Peyer's patch (tissue), 4 donors: ENCODE measurements around the gene DERL3. TPM values are rescaled to one million over a fixed set of nuclear protein-coding genes. Genes with fewer than 3 reads are reported as not detected.

Experiments
- DNase-seq, 3 donors: peaks; one replicate each; pipeline ENCODE4 v3.0.0-alpha.2; 2017 to 2019
- H3K27ac ChIP-seq, 4 donors: fragments of 200-600 bp; sonication (generic); one replicate each; pipeline ENCODE4 v1.5.1; 2016 to 2019
- H3K27me3 ChIP-seq, 2 donors: fragments of 200-600 bp; sonication (generic); one replicate each; pipeline ENCODE4 v1.5.1; 2019
- H3K36me3 ChIP-seq, 3 donors: fragments of 200-600 bp; sonication (generic); one replicate each; pipeline ENCODE4 v1.5.1; 2016 to 2019
- H3K4me1 ChIP-seq, 4 donors: fragments of 200-600 bp; sonication (generic); one replicate each; pipeline ENCODE4 v1.5.1; 2016 to 2019
- H3K4me3 ChIP-seq, 4 donors: fragments of 200-600 bp; sonication (generic); 1 replicate in 3 of 4; 2 replicates in 1 of 4; pipeline ENCODE4 v1.5.1; 2016 to 2019; ENCODE audit warnings: mild to moderate bottlenecking in 1 of 4
- H3K9me3 ChIP-seq, 4 donors: fragments of 200-600 bp; sonication (generic); one replicate each; pipeline ENCODE4 v1.5.1; 2016 to 2019; ENCODE audit warnings: mild to moderate bottlenecking in 1 of 4
- POLR2A ChIP-seq, 2 donors: fragments of 450-650 bp; IDR thresholded peaks; one replicate each; pipeline ENCODE4 v1.5.1; 2017; ENCODE audit warnings: antibody characterized with exemption in 2 of 2, mild to moderate bottlenecking in 2 of 2, moderate library complexity in 2 of 2
- small RNA-seq, 2 donors: library from RNA; depleted of rRNA; stranded (forward); fragments of <200 nt; gene quantifications; one replicate each; pipeline ENCODE3, GENCODE V24; 2016
- total RNA-seq, 4 donors: library from RNA; depleted of rRNA; stranded (reverse); fragments of >200 nt; gene quantifications; one replicate each; pipeline ENCODE4 v1.1.0, GENCODE V29; 2016
- TF ChIP-seq, protein P1 (sequence below), 6 experiments: fragments of 450-650 bp in 4 of 6; fragments of 200-600 bp in 2 of 6; sonication (generic) in 1 of 6; IDR thresholded peaks; one replicate each; pipeline ENCODE4 v1.5.1; 2017 to 2019; ENCODE audit warnings: antibody characterized with exemption in 6 of 6, mild to moderate bottlenecking in 3 of 6, moderate library complexity in 1 of 6

DERL3 gene
- total RNA-seq, 4 donors from 2014 or later: 1.1 to 17.3 (median 3.4) TPM

DNA sequence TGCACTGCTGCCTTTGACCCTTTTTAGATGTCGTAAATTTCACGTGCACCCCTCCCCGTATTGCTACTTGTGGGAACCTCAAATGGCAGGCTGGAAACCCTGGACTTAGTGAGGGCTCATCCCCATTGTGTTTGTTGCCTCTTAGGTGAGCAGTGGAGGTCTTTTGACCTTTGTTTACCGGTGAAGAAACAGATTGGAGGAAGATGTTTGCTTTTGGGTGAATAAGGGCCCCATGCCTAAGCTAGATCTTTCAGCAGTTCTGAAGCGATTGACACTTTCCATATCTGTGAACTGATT is 51.3 kb downstream of the DERL3 start:
- H3K27me3 ChIP-seq: no peaks in the 10 kb centered on the region
- H3K4me1 ChIP-seq: peaks cover 0 to 35% (median 10%) of the 10 kb centered on the region in 4 donors
- H3K4me3 ChIP-seq: peak overlapping the region; percentile 84 to 98 (median 92)
- H3K36me3 ChIP-seq: peaks cover 0 to 15% (median 0%) of the 10 kb centered on the region in 3 donors
- H3K27ac ChIP-seq: peak overlapping the region; percentile 98 to 100 (median 100)
- H3K9me3 ChIP-seq: no peaks in the 10 kb centered on the region
- no peak for TF ChIP-seq POLR2A (IDR thresholded peaks at IDR 0.05)
- TF ChIP-seq, protein P1, sequence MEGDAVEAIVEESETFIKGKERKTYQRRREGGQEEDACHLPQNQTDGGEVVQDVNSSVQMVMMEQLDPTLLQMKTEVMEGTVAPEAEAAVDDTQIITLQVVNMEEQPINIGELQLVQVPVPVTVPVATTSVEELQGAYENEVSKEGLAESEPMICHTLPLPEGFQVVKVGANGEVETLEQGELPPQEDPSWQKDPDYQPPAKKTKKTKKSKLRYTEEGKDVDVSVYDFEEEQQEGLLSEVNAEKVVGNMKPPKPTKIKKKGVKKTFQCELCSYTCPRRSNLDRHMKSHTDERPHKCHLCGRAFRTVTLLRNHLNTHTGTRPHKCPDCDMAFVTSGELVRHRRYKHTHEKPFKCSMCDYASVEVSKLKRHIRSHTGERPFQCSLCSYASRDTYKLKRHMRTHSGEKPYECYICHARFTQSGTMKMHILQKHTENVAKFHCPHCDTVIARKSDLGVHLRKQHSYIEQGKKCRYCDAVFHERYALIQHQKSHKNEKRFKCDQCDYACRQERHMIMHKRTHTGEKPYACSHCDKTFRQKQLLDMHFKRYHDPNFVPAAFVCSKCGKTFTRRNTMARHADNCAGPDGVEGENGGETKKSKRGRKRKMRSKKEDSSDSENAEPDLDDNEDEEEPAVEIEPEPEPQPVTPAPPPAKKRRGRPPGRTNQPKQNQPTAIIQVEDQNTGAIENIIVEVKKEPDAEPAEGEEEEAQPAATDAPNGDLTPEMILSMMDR (IDR thresholded peaks at IDR 0.05): peak in 1 of 6 experiments; percentile 3
- no peak for DNase-seq

DNA sequence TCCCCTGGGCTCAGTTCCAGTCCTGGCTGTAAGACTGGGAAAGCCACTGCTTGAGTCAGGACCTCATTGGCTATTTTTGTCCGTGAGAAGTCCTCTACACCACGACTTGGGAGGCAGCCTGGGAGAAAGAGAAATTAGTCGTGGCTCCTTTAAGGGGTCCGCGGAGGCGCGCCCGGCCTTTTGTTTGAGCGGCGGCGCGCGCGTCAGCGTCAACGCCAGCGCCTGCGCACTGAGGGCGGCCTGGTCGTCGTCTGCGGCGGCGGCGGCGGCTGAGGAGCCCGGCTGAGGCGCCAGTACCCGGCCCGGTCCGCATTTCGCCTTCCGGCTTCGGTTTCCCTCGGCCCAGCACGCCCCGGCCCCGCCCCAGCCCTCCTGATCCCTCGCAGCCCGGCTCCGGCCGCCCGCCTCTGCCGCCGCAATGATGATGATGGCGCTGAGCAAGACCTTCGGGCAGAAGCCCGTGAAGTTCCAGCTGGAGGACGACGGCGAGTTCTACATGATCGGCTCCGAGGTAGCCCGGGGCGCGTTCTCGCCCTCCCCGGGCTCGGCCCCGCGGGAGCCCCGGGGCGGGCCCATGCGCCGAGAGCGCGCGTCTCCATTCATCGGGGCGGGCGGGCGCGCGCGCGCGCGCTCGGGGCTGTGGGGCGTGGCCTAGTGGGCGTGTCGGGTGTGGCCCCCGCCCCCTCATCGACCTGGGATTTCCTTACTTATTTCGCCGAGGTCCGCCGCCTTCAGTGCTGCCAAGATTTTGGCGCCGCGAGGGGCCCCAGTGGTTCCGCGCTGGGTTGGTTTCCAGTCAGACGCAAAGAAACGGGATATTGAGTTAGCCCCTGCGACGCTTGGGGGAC is 51.8 kb downstream of the DERL3 start, which contains the start of gene SMARCB1:
SMARCB1 (plus strand) TSS at position 215 of the 848 bp plus-strand sequence; CDS start at position 419, 204 bp downstream.
- peak; percentile 84 to 89 for TF ChIP-seq POLR2A (IDR thresholded peaks at IDR 0.05)
- TF ChIP-seq, protein P1 (IDR thresholded peaks at IDR 0.05): no peak
- DNase-seq: peak; percentile 89 to 96 (median 94)
- Histone ChIP-seq H3K4me1 (peaks cover 0 to 35% (median 10%) of the 10 kb centered on the region in 4 donors), H3K27me3 (no peaks in the 10 kb centered on the region), H3K27ac (peak within 1 kb of the TSS; percentile 98 to 100 (median 100)), H3K9me3 (no peaks in the 10 kb centered on the region), H3K36me3 (peaks cover 0 to 9% (median 0%) of the 10 kb centered on the region in 3 donors), H3K4me3 (peak within 1 kb of the TSS; percentile 84 to 98 (median 92))

DNA sequence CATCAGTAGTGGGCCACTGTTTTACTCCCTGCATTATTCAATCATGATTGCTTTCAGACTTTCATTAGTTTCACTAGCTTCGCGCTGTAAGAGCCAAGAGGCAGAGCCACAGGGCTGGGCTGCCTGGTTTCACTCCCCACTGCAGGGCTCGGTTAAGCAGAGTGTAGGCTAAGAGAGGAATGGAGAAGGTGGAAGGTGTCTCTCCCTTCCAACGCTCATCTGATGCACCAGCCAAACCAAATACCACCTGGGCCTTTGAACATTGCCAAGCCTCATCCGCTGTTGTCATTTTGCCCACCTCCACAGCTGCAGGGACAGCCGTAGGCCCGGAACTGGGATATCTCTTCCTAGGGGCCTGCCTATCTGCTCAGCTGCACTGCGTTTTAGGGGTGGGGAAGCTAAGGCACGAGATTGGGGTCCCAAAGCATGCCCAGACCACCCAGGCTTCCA is 52.5 kb downstream of the DERL3 start:
- peaks cover 0 to 35% (median 10%) of the 10 kb centered on the region in 4 donors for H3K4me1 ChIP-seq
- no peak for DNase-seq
- no peaks in the 10 kb centered on the region for H3K9me3 ChIP-seq
- no peaks in the 10 kb centered on the region for H3K27me3 ChIP-seq
- TF ChIP-seq POLR2A (IDR thresholded peaks at IDR 0.05): no peak
- TF ChIP-seq, protein P1 (IDR thresholded peaks at IDR 0.05): no peak
- peaks cover 0 to 2% (median 0%) of the 10 kb centered on the region in 3 donors for H3K36me3 ChIP-seq
- H3K27ac ChIP-seq: peak overlapping the region; percentile 98 to 100 (median 100)
- peak overlapping the region; percentile 84 to 98 (median 92) for H3K4me3 ChIP-seq

Small RNAs within 50 kb of the gene (small RNA-seq; reads per million reads assigned to genes)
- 0 reads per million in 2 donors for gene RN7SL268P

Other genes with a start within 250 kb of the DERL3 start
- 1 to 10 TPM in 1 of 4 donors, under 1 TPM in 1, not detected in 2; 0.67 to 1.1 TPM for gene DRICH1, start 206.7 kb downstream of the DERL3 start, total RNA-seq
- gene RGL4, start 148.0 kb downstream of the DERL3 start, total RNA-seq: not detected
- 10 to 100 TPM in 1 of 4 donors, 1 to 10 TPM in 3; 2.5 to 25.6 (median 6.2) TPM for gene ZNF70, start 87.9 kb downstream of the DERL3 start, total RNA-seq
- gene VPREB3, start 84.6 kb downstream of the DERL3 start, total RNA-seq: 10 to 100 TPM in 1 of 4 donors, not detected in 3; 29.7 TPM
- not detected for gene C22orf15, start 76.0 kb downstream of the DERL3 start, total RNA-seq
- 100 to 1,000 TPM; 112 to 219 (median 142) TPM for gene CHCHD10, start 71.0 kb downstream of the DERL3 start, total RNA-seq
- gene MMP11, start 66.2 kb downstream of the DERL3 start, total RNA-seq: 10 to 100 TPM in 3 of 4 donors, 1 to 10 TPM in 1; 2.9 to 19.5 (median 13.7) TPM
- gene SMARCB1, start 52.0 kb downstream of the DERL3 start, total RNA-seq: 10 to 100 TPM; 45.7 to 94.9 (median 77.0) TPM
- 10 to 100 TPM in 3 of 4 donors, 1 to 10 TPM in 1; 8.3 to 16.0 (median 14.8) TPM for gene SLC2A11, start 18.9 kb upstream of the DERL3 start, total RNA-seq
- 100 to 1,000 TPM in 3 of 4 donors, 10 to 100 TPM in 1; 97.9 to 206 (median 151) TPM for gene MIF, start 55.4 kb upstream of the DERL3 start, total RNA-seq
- gene GSTT2B, start 122.2 kb upstream of the DERL3 start, total RNA-seq: 1 to 10 TPM in 2 of 4 donors, not detected in 2; 1.2 to 3.3 TPM
- 1 to 10 TPM in 2 of 4 donors, under 1 TPM in 1, not detected in 1; 0.67 to 9.9 (median 6.3) TPM for gene DDTL, start 127.9 kb upstream of the DERL3 start, total RNA-seq
- 100 to 1,000 TPM; 225 to 338 (median 285) TPM for gene DDT, start 135.4 kb upstream of the DERL3 start, total RNA-seq
- not detected for gene GSTT2, start 141.1 kb upstream of the DERL3 start, total RNA-seq
- gene GSTT4, start 166.4 kb upstream of the DERL3 start, total RNA-seq: not detected
- 100 to 1,000 TPM in 1 of 4 donors, 10 to 100 TPM in 3; 69.4 to 166 (median 93.5) TPM for gene CABIN1, start 172.3 kb upstream of the DERL3 start, total RNA-seq